ENCODE data around the gene PDS5A.
"Not testable (repeated sequence)": the region's sequence is repeated elsewhere in the genome, so short reads cannot be mapped to it uniquely, and the experiment has no call there.

Gene PDS5A

DNA sequence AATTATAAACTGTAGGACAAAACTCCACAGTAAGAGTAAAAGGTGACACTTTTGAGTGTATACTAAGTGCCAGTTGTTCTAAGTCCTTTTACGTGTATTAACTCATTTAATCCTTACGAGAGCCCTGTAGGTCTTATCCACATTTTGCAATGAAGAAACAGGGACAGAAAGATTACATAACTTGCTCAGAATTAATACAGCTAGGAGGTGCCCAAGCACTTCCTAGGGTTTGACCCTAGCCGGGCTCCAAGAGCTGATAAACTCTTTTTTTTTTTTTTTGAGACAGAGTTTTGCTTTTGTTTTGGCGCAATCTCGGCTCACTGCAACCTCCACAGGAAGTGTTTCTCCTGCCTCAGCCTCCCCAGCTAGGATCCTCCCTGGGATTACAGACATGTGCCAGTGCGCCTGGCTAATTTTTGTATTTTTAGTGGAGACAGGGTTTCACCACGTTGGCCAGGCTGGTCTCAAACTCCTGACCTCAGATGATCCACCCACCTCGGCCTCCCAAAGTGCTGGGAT is 169.4 kb downstream of the PDS5A start:
- Histone ChIP-seq H2BK5ac (ENCODE audit: low read depth, low read length, poor library complexity) (no peak overlapping the region), H3K9me3 (ENCODE audit: insufficient read depth, low read depth, low read length) (peaks cover 6% of the 10 kb centered on the region), H3K9ac (ENCODE audit: low read length) (no peak overlapping the region), H3K79me2 (ENCODE audit: control insufficient read depth, insufficient read depth, low read length, poor library complexity) (no peaks in the 10 kb centered on the region), H3K18ac (ENCODE audit: low read length) (no peak overlapping the region), H3K4me1 (ENCODE audit: control insufficient read depth in 1 of 2, insufficient read depth in 2 of 2, low read length in 2 of 2) (peaks cover 0 to 2% of the 10 kb centered on the region in 2 experiments), H2BK120ac (ENCODE audit: insufficient read depth, low read length, poor library complexity) (no peak overlapping the region), H2BK12ac (ENCODE audit: low read length) (no peak overlapping the region), H2AK5ac (ENCODE audit: low read length) (no peak overlapping the region), H4K91ac (ENCODE audit: low read depth, low read length) (no peak overlapping the region), H3K4me2 (ENCODE audit: low read length) (no peak overlapping the region), H4K8ac (ENCODE audit: low read depth, low read length) (no peak overlapping the region), H3K4ac (ENCODE audit: low read depth, low read length) (no peak overlapping the region), H2AFZ (ENCODE audit: insufficient read depth, low read length, poor library complexity) (no peak overlapping the region), H3K4me3 (ENCODE audit: low read depth, low read length) (no peak overlapping the region), H3K23ac (ENCODE audit: low read length) (no peak overlapping the region), H3K36me3 (ENCODE audit: control insufficient read depth in 1 of 2, insufficient read depth in 2 of 2, low read length in 2 of 2) (no peaks in the 10 kb centered on the region), H3K79me1 (ENCODE audit: low read length) (no peaks in the 10 kb centered on the region), H3K27ac (ENCODE audit: low read depth, low read length) (no peak overlapping the region), H3K27me3 (ENCODE audit: insufficient read depth, low read length) (no peaks in the 10 kb centered on the region), H3K14ac (ENCODE audit: low read length) (no peak overlapping the region), H4K12ac (ENCODE audit: low read depth, low read length) (no peak overlapping the region)
- WGBS (ENCODE audit: extremely low coverage, insufficient coverage, insufficient read length) = no CpG with 5 or more reads among the region's 8 CpGs
- no peak for DNase-seq

DNA sequence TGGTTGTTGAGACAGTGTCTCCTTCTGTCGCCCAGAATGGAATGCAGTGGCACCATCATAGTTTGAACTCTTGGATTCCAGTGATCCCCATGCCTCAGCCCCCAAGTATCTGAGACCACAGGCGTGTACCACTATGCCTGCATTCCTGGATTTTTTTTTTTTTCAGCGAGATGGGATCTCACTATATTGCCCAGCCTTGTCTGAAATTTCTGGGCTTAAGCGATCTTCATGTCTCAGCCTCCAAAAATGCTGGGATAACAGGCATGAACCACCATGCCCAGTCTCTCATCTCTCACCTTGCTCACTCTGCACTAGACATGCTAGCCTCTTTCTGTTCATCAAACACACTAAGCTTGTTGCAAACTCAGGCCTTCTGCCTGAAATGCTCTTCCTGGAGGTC is 175.7 kb downstream of the PDS5A start:
- Histone ChIP-seq H3K14ac (ENCODE audit: low read length) (no peak overlapping the region), H3K79me1 (ENCODE audit: low read length) (no peaks in the 10 kb centered on the region), H3K4ac (ENCODE audit: low read depth, low read length) (no peak overlapping the region), H2BK12ac (ENCODE audit: low read length) (no peak overlapping the region), H3K9me3 (ENCODE audit: insufficient read depth, low read depth, low read length) (no peaks in the 10 kb centered on the region), H3K27ac (ENCODE audit: low read depth, low read length) (no peak overlapping the region), H4K12ac (ENCODE audit: low read depth, low read length) (no peak overlapping the region), H3K79me2 (ENCODE audit: control insufficient read depth, insufficient read depth, low read length, poor library complexity) (no peaks in the 10 kb centered on the region), H3K23ac (ENCODE audit: low read length) (no peak overlapping the region), H2AFZ (ENCODE audit: insufficient read depth, low read length, poor library complexity) (no peak overlapping the region), H2BK5ac (ENCODE audit: low read depth, low read length, poor library complexity) (no peak overlapping the region), H3K9ac (ENCODE audit: low read length) (no peak overlapping the region), H3K4me1 (ENCODE audit: control insufficient read depth in 1 of 2, insufficient read depth in 2 of 2, low read length in 2 of 2) (peaks cover 0 to 2% of the 10 kb centered on the region in 2 experiments), H3K4me3 (ENCODE audit: low read depth, low read length) (no peak overlapping the region), H2BK120ac (ENCODE audit: insufficient read depth, low read length, poor library complexity) (no peak overlapping the region), H3K36me3 (ENCODE audit: control insufficient read depth in 1 of 2, insufficient read depth in 2 of 2, low read length in 2 of 2) (no peaks in the 10 kb centered on the region), H3K4me2 (ENCODE audit: low read length) (no peak overlapping the region), H3K27me3 (ENCODE audit: insufficient read depth, low read length) (no peaks in the 10 kb centered on the region), H2AK5ac (ENCODE audit: low read length) (no peak overlapping the region), H3K18ac (ENCODE audit: low read length) (no peak overlapping the region), H4K91ac (ENCODE audit: low read depth, low read length) (no peak overlapping the region), H4K8ac (ENCODE audit: low read depth, low read length) (no peak overlapping the region)
- no CpG with 5 or more reads among the region's 4 CpGs for WGBS (ENCODE audit: extremely low coverage, insufficient coverage, insufficient read length)
- peak; percentile 91 to 97 for DNase-seq

DNA sequence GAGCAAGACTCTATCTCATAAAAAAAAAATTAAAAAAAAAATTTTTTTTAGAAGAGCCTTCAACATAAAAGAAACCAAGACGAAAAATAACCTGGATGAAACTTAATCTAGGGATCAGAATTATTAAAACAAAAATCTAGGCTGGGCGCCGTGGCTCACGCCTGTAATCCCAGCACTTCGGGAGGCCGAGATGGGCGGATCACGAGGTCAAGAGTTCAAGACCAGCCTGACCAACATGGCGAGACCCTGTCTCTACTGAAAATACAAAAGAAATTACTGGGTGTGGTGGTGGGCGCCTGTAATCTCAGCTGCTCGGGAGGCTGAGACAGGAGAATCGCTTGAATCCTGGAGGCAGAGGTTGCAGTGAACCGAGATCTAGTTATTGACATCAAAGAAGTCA is 184.7 kb downstream of the PDS5A start:
- not testable (repeated sequence) for H4K8ac ChIP-seq (ENCODE audit: low read depth, low read length); H2BK120ac ChIP-seq (ENCODE audit: insufficient read depth, low read length, poor library complexity); H2AK5ac ChIP-seq (ENCODE audit: low read length); H4K12ac ChIP-seq (ENCODE audit: low read depth, low read length); H3K79me2 ChIP-seq (ENCODE audit: control insufficient read depth, insufficient read depth, low read length, poor library complexity); H2AFZ ChIP-seq (ENCODE audit: insufficient read depth, low read length, poor library complexity); H3K23ac ChIP-seq (ENCODE audit: low read length); H3K9ac ChIP-seq (ENCODE audit: low read length); H3K14ac ChIP-seq (ENCODE audit: low read length); H2BK12ac ChIP-seq (ENCODE audit: low read length); H2BK5ac ChIP-seq (ENCODE audit: low read depth, low read length, poor library complexity); H3K36me3 ChIP-seq (ENCODE audit: control insufficient read depth in 1 of 2, insufficient read depth in 2 of 2, low read length in 2 of 2); H3K27ac ChIP-seq (ENCODE audit: low read depth, low read length); H4K91ac ChIP-seq (ENCODE audit: low read depth, low read length); H3K79me1 ChIP-seq (ENCODE audit: low read length); H3K27me3 ChIP-seq (ENCODE audit: insufficient read depth, low read length); H3K4me1 ChIP-seq (ENCODE audit: control insufficient read depth in 1 of 2, insufficient read depth in 2 of 2, low read length in 2 of 2); H3K4ac ChIP-seq (ENCODE audit: low read depth, low read length); H3K4me2 ChIP-seq (ENCODE audit: low read length); H3K18ac ChIP-seq (ENCODE audit: low read length); H3K4me3 ChIP-seq (ENCODE audit: low read depth, low read length); DNase-seq; H3K9me3 ChIP-seq (ENCODE audit: insufficient read depth, low read depth, low read length)
- no CpG with 5 or more reads among the region's 13 CpGs for WGBS (ENCODE audit: extremely low coverage, insufficient coverage, insufficient read length)

- no CpG with 5 or more reads among the region's 3 CpGs for WGBS (ENCODE audit: extremely low coverage, insufficient coverage, insufficient read length)
- no peak overlapping the region for H4K8ac ChIP-seq (ENCODE audit: low read depth, low read length)
- H3K4me1 ChIP-seq (ENCODE audit: control insufficient read depth in 1 of 2, insufficient read depth in 2 of 2, low read length in 2 of 2) = no peaks in the 10 kb centered on the region
- no peak overlapping the region for H2AFZ ChIP-seq (ENCODE audit: insufficient read depth, low read length, poor library complexity)
- H3K18ac ChIP-seq (ENCODE audit: low read length) = no peak overlapping the region
- no peaks in the 10 kb centered on the region for H3K79me2 ChIP-seq (ENCODE audit: control insufficient read depth, insufficient read depth, low read length, poor library complexity)
- no peak overlapping the region for H2AK5ac ChIP-seq (ENCODE audit: low read length)
- H4K91ac ChIP-seq (ENCODE audit: low read depth, low read length) = no peak overlapping the region
- H3K79me1 ChIP-seq (ENCODE audit: low read length) = no peaks in the 10 kb centered on the region
- H2BK5ac ChIP-seq (ENCODE audit: low read depth, low read length, poor library complexity) = no peak overlapping the region
- H3K4me2 ChIP-seq (ENCODE audit: low read length) = no peak overlapping the region
- H3K14ac ChIP-seq (ENCODE audit: low read length) = no peak overlapping the region
- no peak overlapping the region for H3K23ac ChIP-seq (ENCODE audit: low read length)
- DNase-seq = no peak
- no peak overlapping the region for H2BK12ac ChIP-seq (ENCODE audit: low read length)
- no peaks in the 10 kb centered on the region for H3K9me3 ChIP-seq (ENCODE audit: insufficient read depth, low read depth, low read length)
- H3K27me3 ChIP-seq (ENCODE audit: insufficient read depth, low read length) = no peaks in the 10 kb centered on the region
- H4K12ac ChIP-seq (ENCODE audit: low read depth, low read length) = no peak overlapping the region
- no peak overlapping the region for H3K9ac ChIP-seq (ENCODE audit: low read length)
- no peak overlapping the region for H3K4me3 ChIP-seq (ENCODE audit: low read depth, low read length)
- no peak overlapping the region for H3K27ac ChIP-seq (ENCODE audit: low read depth, low read length)
- H3K4ac ChIP-seq (ENCODE audit: low read depth, low read length) = no peak overlapping the region
- H2BK120ac ChIP-seq (ENCODE audit: insufficient read depth, low read length, poor library complexity) = no peak overlapping the region
- H3K36me3 ChIP-seq (ENCODE audit: control insufficient read depth in 1 of 2, insufficient read depth in 2 of 2, low read length in 2 of 2) = no peaks in the 10 kb centered on the region
These were observed 185.2 kb downstream of the PDS5A start for GRCh38 chr4:39792529-39792928.
